H7 (cell line): Measurements from ENCODE around the gene LAG3. TPM values are rescaled to one million over a fixed set of nuclear protein-coding genes. Genes with fewer than 3 reads are reported as not detected.
A peak's percentile ranks its signal among the peaks of the same experiment; 100 is the strongest.

Experiments
- DNase-seq: peaks from one replicate; pipeline ENCODE4 v3.0.0; 2012
- H3K27me3 ChIP-seq: 2 replicates; pipeline ENCODE4 v1.6.0; 2011; ENCODE audit warnings: mild to moderate bottlenecking, low read length; ENCODE audit not compliant: control insufficient read depth, insufficient read depth
- H3K36me3 ChIP-seq: replicated peaks from 2 replicates; pipeline ENCODE4 v1.5.1; 2011; ENCODE audit warnings: low read length; ENCODE audit not compliant: control insufficient read depth, insufficient read depth
- H3K4me3 ChIP-seq: 2 replicates; pipeline ENCODE4 v1.5.1; 2011; ENCODE audit warnings: low read depth, mild to moderate bottlenecking, control low read depth, low read length, moderate library complexity; ENCODE audit not compliant: insufficient read depth
- total RNA-seq: library from RNA; depleted of rRNA; stranded (reverse); fragments of >200 nt; shearing (Covaris generic); gene quantifications from 2 replicates; pipeline ENCODE4 v1.2.3, GENCODE V29; 2014

The LAG3 gene
- total RNA-seq, 1 experiment from 2014 or later: 0.35 TPM

DNA sequence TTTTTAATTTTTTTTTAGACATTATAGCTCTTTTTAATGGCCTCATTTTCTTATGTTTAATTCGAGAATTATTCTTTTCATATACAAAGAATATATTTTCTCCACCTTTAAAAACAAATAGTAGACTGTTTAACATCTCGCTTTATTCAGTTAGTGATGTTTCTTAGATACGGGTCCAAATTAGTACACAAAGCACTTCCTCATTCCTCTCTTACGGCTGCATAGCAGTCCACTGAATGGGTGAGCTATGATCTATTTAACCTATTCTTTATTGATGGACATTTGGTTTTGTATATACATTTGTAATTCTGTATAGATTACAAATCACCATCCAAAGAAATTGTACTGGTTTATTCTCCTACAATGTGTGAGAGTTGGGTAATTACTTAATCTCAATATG lies 41.0 kb downstream of the LAG3 start:
- H3K4me3 ChIP-seq: no peak overlapping the region
- no peaks in the 10 kb centered on the region for H3K36me3 ChIP-seq
- H3K27me3 ChIP-seq: peaks cover 8% of the 10 kb centered on the region
- no peak for DNase-seq

DNA sequence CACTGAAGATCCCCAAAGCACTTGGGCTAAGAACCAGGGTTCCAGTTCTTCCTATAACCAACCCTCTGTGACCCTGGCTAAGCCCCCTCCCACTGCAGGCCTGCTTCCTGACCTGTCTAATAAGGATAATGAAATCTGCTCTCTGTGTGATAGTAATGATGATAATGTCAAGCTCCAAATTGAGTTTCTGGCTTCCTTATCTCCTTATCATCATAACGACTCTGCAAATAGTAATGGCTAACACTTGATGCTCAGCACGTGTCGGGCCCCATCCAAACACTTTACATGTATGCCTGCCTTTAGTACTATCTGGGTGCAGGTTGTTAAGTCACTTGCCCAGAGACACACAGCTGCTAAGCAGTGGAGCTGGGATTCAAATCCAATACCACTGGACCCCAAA lies 44.3 kb downstream of the LAG3 start:
- no peaks in the 10 kb centered on the region for H3K36me3 ChIP-seq

DNA sequence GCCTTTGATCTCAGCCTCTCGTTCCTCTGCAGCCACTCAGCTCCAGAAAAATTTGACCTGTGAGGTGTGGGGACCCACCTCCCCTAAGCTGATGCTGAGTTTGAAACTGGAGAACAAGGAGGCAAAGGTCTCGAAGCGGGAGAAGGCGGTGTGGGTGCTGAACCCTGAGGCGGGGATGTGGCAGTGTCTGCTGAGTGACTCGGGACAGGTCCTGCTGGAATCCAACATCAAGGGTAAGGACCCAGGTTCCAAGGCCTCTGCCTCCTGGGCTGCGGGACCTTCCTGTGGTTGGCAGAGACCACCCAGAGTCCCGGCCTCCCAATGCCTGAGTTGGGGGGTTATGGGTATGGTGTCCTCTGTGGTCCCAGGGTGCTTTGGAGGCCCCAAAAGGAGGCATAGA lies 44.8 kb downstream of the LAG3 start:
- DNase-seq: no peak
- Histone ChIP-seq H3K27me3 (peaks cover 24% of the 10 kb centered on the region), H3K36me3 (no peaks in the 10 kb centered on the region), H3K4me3 (no peak overlapping the region)

More for the DNA sequence above, 44.3 kb downstream of the LAG3 start:
- H3K27me3 ChIP-seq: peaks cover 20% of the 10 kb centered on the region
- DNase-seq: no peak
- H3K4me3 ChIP-seq: no peak overlapping the region

DNA sequence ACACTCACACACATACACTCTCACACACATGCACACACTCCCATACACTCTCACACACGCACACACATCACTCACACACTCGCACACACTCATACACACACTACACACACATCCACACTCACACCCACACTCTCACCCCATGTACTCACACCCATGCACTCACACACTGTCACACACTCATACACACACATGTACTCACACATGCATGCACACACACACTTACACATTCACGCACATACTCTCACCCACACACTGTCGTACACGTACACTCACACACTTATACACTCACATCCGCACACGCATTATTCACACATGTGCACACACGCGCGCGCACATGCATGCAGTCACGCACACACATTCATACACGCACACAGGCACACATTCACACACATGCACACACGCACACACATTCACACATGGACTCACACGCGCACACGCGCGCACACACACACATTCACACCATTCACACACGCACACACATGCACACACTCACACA lies 45.4 kb downstream of the LAG3 start:
- Histone ChIP-seq H3K4me3 (no peak overlapping the region), H3K27me3 (peaks cover 30% of the 10 kb centered on the region), H3K36me3 (no peaks in the 10 kb centered on the region)
- DNase-seq: no peak

DNA sequence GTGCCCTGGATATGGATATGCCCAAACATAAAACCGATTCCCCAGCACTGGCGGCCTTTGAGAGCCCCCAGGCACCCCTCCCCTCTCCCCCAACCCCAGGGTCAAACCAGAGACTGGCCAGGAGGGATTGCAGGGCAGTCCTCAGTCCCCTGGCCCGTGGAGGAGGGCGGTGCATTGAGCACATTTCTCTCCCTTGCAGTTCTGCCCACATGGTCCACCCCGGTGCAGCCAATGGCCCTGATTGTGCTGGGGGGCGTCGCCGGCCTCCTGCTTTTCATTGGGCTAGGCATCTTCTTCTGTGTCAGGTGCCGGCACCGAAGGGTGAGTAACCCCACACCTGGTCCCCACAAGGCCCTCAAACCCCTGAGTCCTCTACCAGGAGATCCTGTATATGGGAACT lies 45.9 kb downstream of the LAG3 start:
- Histone ChIP-seq H3K36me3 (no peaks in the 10 kb centered on the region), H3K4me3 (no peak overlapping the region), H3K27me3 (peaks cover 36% of the 10 kb centered on the region)
- DNase-seq: peak; percentile 83

DNA sequence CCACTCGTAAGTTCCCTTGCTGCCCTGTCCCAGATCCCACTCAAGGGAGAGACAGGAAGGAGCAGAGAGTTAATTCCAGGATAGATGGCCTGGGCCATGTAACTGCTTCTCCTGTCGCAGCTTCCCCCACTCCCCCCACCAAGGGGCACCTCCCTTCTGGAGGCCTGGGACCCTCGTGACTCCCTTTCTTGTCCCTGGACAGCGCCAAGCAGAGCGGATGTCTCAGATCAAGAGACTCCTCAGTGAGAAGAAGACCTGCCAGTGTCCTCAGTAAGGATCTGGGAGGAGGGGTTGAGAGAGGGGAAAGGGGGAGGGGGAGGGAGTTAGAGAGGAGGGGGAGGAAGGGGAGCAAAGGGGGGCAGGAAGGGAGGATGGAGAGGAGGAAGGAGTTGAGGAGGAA lies 46.3 kb downstream of the LAG3 start:
- DNase-seq: peak; percentile 42
- H3K4me3 ChIP-seq: no peak overlapping the region
- peaks cover 40% of the 10 kb centered on the region for H3K27me3 ChIP-seq
- no peaks in the 10 kb centered on the region for H3K36me3 ChIP-seq

DNA sequence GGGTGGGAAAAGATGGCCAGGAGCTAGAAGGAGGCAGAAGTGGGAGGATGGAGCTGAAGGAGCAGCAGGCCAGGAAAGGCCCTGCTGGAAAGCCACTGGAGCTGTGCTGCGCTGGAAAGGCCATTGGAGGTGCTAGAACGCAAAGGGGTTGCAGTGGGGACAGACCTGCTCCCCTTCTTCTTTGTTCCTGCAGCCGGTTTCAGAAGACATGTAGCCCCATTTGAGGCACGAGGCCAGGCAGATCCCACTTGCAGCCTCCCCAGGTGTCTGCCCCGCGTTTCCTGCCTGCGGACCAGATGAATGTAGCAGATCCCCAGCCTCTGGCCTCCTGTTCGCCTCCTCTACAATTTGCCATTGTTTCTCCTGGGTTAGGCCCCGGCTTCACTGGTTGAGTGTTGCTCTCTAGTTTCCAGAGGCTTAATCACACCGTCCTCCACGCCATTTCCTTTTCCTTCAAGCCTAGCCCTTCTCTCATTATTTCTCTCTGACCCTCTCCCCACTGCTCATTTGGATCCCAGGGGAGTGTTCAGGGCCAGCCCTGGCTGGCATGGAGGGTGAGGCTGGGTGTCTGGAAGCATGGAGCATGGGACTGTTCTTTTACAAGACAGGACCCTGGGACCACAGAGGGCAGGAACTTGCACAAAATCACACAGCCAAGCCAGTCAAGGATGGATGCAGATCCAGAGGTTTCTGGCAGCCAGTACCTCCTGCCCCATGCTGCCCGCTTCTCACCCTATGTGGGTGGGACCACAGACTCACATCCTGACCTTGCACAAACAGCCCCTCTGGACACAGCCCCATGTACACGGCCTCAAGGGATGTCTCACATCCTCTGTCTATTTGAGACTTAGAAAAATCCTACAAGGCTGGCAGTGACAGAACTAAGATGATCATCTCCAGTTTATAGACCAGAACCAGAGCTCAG lies 47.0 kb downstream of the LAG3 start:
- peaks cover 44% of the 10 kb centered on the region for H3K27me3 ChIP-seq
- no peaks in the 10 kb centered on the region for H3K36me3 ChIP-seq
- peak; percentile 52 for DNase-seq
- H3K4me3 ChIP-seq: no peak overlapping the region

DNA sequence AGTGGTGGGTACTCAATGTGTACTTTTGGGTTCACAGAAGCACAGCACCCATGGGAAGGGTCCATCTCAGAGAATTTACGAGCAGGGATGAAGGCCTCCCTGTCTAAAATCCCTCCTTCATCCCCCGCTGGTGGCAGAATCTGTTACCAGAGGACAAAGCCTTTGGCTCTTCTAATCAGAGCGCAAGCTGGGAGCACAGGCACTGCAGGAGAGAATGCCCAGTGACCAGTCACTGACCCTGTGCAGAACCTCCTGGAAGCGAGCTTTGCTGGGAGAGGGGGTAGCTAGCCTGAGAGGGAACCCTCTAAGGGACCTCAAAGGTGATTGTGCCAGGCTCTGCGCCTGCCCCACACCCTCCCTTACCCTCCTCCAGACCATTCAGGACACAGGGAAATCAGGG lies 47.8 kb downstream of the LAG3 start:
- Histone ChIP-seq H3K27me3 (peaks cover 48% of the 10 kb centered on the region), H3K4me3 (no peak overlapping the region), H3K36me3 (no peaks in the 10 kb centered on the region)
- peak; percentile 31 for DNase-seq

DNA sequence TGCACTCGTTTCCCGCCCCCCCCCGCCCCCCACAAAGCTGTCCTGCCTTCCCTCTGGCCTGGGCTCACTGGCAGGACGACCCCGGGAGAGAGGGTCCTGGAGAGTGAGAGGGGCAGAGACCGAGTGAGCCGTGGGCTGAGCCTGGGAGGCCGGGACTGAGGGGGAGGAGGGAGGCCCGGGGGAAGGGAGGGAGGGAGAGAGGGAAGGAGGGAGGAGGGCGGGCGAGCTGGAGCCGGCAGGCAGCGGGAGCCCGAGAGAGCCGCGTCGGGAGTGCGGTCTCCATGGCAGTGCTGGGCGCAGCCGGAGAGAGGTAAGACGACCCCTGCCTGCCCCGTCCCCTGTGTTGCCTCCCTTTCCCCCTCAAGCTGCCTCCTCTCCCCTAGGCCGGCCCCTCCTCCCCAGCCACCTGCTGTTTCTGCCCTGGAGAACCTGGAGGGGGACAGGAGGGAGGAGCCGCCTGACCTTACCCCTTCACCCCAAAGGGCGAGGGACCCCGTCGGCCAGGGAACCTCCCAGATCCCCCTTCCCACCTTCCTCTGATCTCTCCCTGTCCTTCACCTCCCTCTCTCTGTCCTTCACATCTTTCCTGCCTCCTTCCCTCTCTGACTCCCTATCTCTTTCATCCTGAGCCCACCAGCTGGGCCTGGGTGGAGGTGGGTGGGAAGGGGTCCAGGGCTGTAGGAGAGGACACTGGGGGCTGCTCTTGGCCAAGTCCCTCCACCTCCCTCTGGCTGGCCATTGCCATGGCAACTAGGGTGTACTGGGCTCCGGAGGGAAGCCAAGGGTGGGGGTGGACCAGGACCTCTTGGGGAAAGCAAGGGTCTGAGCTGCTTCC lies 49.5 kb downstream of the LAG3 start, which contains the start of gene GPR162:
GPR162 (plus strand) TSS at position 231 of the 835 bp plus-strand sequence. CDS start 2,078 bp downstream, outside the sequence.
- DNase-seq: peak; percentile 95
- Histone ChIP-seq H3K27me3 (peaks cover 62% of the 10 kb centered on the region), H3K4me3 (peak within 1 kb of the TSS; percentile 69), H3K36me3 (no peaks in the 10 kb centered on the region)

DNA sequence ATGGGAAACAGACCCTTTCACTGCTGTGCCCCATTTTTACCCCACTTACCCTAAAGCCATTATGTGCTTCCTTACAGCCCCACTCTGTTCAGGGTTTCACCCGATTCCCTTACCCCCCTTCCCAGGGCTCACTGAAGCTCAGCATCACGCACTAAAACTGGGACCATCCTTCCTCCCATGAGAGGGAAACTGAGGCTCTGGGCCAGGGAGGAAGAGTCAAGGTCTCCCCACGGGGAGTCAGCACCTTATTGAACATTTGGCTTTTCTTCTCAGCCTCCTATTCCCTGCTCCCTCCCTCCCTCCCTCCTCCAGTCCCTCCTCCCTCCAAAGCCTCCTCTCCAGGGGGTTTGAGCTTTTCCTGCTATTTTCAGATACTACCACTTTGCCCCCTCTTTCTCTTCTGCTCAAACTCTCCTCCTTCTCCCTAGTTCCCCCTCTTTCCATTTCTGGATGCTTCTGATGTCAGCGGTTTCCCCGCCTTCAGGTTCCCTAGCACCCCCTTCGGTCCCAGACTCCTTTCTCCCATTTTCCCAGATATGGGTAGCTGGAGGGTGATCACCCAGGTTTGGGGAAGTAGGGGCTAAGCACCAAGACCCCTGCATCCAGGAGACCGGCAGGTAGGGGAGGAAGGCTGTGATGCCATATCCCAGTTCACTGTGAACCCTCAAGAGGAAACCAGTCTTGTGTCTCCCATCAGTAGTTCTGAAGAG lies 50.3 kb downstream of the LAG3 start:
- Histone ChIP-seq H3K4me3 (peak overlapping the region; percentile 69), H3K27me3 (peaks cover 66% of the 10 kb centered on the region), H3K36me3 (no peaks in the 10 kb centered on the region)
- DNase-seq: peak; percentile 40

DNA sequence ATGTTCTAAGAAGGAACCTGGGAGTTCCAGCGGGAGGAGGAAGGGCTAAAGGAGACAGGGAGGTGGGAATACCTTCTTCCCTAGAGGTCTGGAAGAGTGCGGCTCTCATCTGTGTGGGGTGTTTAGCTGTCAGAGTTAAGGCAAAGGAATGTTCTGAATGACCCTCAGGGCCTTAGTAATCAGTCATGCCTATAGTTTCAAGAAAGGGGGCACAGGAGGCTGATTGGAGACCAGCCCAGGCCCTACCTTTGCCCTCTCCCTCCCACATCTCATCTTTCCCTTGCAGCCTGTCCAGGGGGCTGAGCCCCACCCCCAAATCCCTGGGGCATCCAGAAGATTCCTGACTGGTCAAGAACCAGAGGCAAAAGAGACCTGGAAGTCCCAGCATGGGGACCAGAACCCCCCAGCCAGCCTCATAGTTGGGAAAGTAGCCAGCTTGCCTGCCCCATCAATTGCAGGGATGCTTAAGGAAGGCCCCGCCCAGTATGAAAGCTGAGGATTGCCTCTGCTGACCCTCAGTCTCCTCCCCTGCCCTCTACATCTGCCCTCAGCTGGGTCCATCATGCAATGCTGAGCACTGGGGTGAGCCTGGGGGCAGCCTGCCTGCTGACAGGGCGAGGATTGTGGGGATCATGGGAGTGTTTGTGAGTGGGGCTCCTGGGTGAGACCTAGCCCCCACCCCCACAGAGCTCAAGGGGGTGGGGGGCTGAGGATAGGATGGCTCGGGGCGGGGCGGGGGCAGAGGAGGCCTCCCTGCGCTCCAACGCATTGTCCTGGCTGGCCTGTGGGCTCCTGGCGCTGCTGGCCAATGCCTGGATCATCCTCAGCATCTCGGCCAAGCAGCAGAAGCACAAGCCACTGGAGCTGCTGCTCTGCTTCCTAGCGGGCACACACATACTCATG lies 51.1 kb downstream of the LAG3 start:
- Histone ChIP-seq H3K36me3 (no peaks in the 10 kb centered on the region), H3K4me3 (no peak overlapping the region), H3K27me3 (peaks cover 66% of the 10 kb centered on the region)
- DNase-seq: peak; percentile 53

DNA sequence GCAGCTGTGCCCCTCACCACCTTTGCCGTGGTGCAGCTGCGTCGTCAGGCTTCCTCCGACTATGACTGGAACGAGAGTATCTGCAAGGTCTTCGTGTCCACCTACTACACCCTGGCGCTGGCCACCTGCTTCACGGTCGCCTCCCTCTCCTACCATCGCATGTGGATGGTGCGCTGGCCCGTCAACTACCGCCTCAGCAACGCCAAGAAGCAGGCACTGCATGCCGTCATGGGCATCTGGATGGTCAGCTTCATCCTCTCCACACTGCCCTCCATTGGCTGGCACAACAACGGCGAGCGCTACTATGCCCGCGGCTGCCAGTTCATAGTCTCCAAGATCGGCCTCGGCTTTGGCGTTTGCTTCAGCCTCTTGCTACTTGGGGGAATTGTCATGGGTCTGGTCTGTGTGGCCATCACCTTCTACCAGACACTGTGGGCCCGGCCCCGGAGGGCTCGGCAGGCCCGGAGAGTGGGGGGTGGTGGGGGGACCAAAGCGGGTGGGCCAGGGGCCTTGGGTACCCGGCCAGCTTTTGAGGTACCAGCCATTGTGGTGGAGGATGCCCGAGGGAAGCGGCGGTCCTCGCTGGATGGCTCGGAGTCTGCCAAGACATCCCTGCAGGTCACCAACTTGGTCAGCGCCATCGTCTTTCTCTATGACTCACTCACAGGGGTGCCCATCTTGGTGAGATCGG lies 51.9 kb downstream of the LAG3 start:
- H3K4me3 ChIP-seq: no peak overlapping the region
- H3K27me3 ChIP-seq: peaks cover 66% of the 10 kb centered on the region
- H3K36me3 ChIP-seq: no peaks in the 10 kb centered on the region
- peak; percentile 45 for DNase-seq

DNA sequence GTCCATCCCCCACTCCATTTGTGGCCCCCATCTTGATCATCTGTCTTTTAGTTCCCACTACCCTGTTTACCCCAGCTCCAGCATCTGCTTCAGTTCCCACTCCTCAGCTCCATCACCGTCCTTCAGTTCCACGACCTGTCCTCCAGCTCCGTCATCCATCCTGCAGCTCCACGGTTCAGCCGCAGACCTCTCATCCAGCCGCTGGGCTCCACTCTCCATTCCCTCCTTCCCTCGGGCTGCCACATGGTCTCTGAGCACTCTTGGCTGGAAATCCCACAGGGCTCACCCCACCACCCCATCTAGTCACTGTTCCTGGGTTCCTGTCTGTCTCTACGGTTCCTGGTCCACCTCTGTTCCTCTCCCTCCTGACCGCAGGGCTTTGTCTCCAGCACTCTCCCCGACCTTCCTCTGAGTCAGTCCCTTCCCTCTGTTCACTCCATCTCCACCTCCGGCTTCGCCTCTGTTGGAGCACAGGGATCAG lies 52.6 kb downstream of the LAG3 start:
- DNase-seq: peak; percentile 67
- no peaks in the 10 kb centered on the region for H3K36me3 ChIP-seq
- peaks cover 62% of the 10 kb centered on the region for H3K27me3 ChIP-seq
- H3K4me3 ChIP-seq: peak overlapping the region; percentile 57
